K562 (cell line): ENCODE measurements around the gene CACNA1C. TPM values are rescaled to one million over a fixed set of nuclear protein-coding genes. Genes with fewer than 3 reads are reported as not detected.

Experiments used
- ATAC-seq: fragments of 200-7000 bp; cut with Tn5 transposase; 3 replicates; pipeline ENCODE4 v1.9.1; 2020; ENCODE audit warnings: moderate library complexity
- BruUV-seq: library from RNA; stranded (reverse); fragments of 400-500 nt; replicated peaks from 2 replicates; lab custom pipeline; 2021; lab: Mats Ljungman, UMichigan
- CTCF ChIA-PET: fragments of 300-600 bp; formaldehyde crosslinking; extraction: SDS; loops from one replicate; lab custom pipeline; 2021; ENCODE audit warnings: low intra/inter-chr PET ratio; lab: Yijun Ruan, JAX
- POLR2A ChIA-PET: fragments of 300-600, 350-650 bp; sonication (Branson Sonifier 250); formaldehyde crosslinking; extraction: SDS; loops from one replicate; lab custom pipeline; 2021; ENCODE audit warnings: antibody characterized with exemption, inconsistent platforms; lab: Yijun Ruan, JAX
- DNase-seq, 4 experiments: peaks; one replicate each; pipeline versions ENCODE4 v3.0.0 to v3.0.0-alpha.2; 2011 to 2018; ENCODE audit warnings: low spot score in 3 of 4, mixed read lengths in 3 of 4; ENCODE audit errors: extremely low read depth in 1 of 4
- FAIRE-seq: peaks from 2 replicates; lab custom pipeline; 2011; peaks lifted over from hg19 to GRCh38; lab: Jason Lieb, UNC
- H2AFZ ChIP-seq: 2 replicates; pipeline ENCODE4 v1.6.0; 2011; ENCODE audit warnings: low read depth, low read length, control low read depth, inconsistent platforms
- H3K27ac ChIP-seq: fragments of 200-600 bp; 3 replicates; pipeline ENCODE4 v1.8.0; 2011; ENCODE audit warnings: low read depth, mild to moderate bottlenecking, control low read depth, inconsistent platforms, low read length, moderate library complexity, mixed read lengths; ENCODE audit errors: extremely low read depth
- H3K27me3 ChIP-seq, 2 experiments: fragments of 300-600 bp in 1 of 2; 2 replicates in 1 of 2; 3 replicates in 1 of 2; pipeline versions ENCODE4 v1.6.0 to v1.8.0; 2011; ENCODE audit warnings: inconsistent platforms in 2 of 2, low read length in 2 of 2, mild to moderate bottlenecking in 1 of 2, mixed read lengths in 1 of 2, moderate library complexity in 1 of 2; ENCODE audit not compliant: control insufficient read depth in 2 of 2, insufficient read depth in 2 of 2
- H3K36me3 ChIP-seq: fragments of 300-600 bp; 3 replicates; pipeline ENCODE4 v1.8.0; 2011; ENCODE audit warnings: mild to moderate bottlenecking, low read length, inconsistent platforms; ENCODE audit not compliant: control insufficient read depth, insufficient read depth
- H3K4me1 ChIP-seq, 2 experiments: fragments of 200-600 bp in 1 of 2; replicated peaks in 1 of 2; 2 replicates in 1 of 2; 3 replicates in 1 of 2; pipeline versions ENCODE4 v1.5.1 to v1.8.0; 2011; ENCODE audit warnings: inconsistent platforms in 2 of 2, low read length in 2 of 2, mild to moderate bottlenecking in 1 of 2, mixed read lengths in 1 of 2, moderate library complexity in 1 of 2; ENCODE audit not compliant: control insufficient read depth in 2 of 2, insufficient read depth in 2 of 2
- H3K4me2 ChIP-seq: 2 replicates; pipeline ENCODE4 v1.6.1; 2011; ENCODE audit warnings: low read length, control low read depth, inconsistent platforms, mixed read lengths; ENCODE audit not compliant: insufficient read depth
- H3K4me3 ChIP-seq: fragments of 200-600 bp; sonication (generic), shearing (Covaris generic); 2 replicates; pipeline ENCODE4 v1.5.1; 2016; ENCODE audit warnings: control low read depth, inconsistent platforms
- H3K79me2 ChIP-seq: fragments of 200-600 bp; 3 replicates; pipeline ENCODE4 v1.8.0; 2011; ENCODE audit warnings: low read length, inconsistent platforms; ENCODE audit not compliant: control insufficient read depth, insufficient read depth
- H3K9ac ChIP-seq, 2 experiments: 2 replicates each; pipeline versions ENCODE4 v1.6.0 to v1.6.1; 2011; ENCODE audit warnings: low read depth in 2 of 2, low read length in 2 of 2, control low read depth in 1 of 2, inconsistent platforms in 1 of 2, mild to moderate bottlenecking in 1 of 2, mixed read lengths in 1 of 2; ENCODE audit not compliant: insufficient read depth in 1 of 2
- H3K9me1 ChIP-seq: one replicate; pipeline ENCODE4 v1.6.0; 2011; ENCODE audit warnings: inconsistent platforms, mild to moderate bottlenecking, low read length, moderate library complexity; ENCODE audit not compliant: control insufficient read depth, insufficient read depth
- H3K9me3 ChIP-seq: replicated peaks from 2 replicates; pipeline ENCODE4 v1.5.1; 2011; ENCODE audit warnings: low read depth, low read length, inconsistent platforms; ENCODE audit not compliant: control insufficient read depth, insufficient read depth
- H4K20me1 ChIP-seq: replicated peaks from 2 replicates; pipeline ENCODE4 v1.6.1; 2011; ENCODE audit warnings: low read length, inconsistent platforms, mixed read lengths; ENCODE audit not compliant: control insufficient read depth, insufficient read depth
- CREBBP ChIP-seq: IDR thresholded peaks from one replicate; pipeline ENCODE4 v1.6.1; 2012; ENCODE audit warnings: low read depth, mild to moderate bottlenecking, control low read depth, inconsistent platforms, low read length
- FOS ChIP-seq: IDR thresholded peaks from 3 replicates; pipeline ENCODE4 v1.6.1; 2011; ENCODE audit not compliant: insufficient read length; ENCODE audit errors: extremely low read depth
- HCFC1 ChIP-seq: IDR thresholded peaks from 2 replicates; pipeline ENCODE4 v1.6.1; 2012; ENCODE audit warnings: low read depth, low read length, improper control_type of control experiment
- KDM4B ChIP-seq, 2 experiments: fragments of 450-650 bp in 1 of 2; sonication (generic) in 1 of 2; IDR thresholded peaks; 2 replicates each; pipeline ENCODE4 v1.6.1; 2016 to 2017; ENCODE audit warnings: borderline replicate concordance in 2 of 2, antibody characterized with exemption in 1 of 2, low read depth in 1 of 2, mild to moderate bottlenecking in 1 of 2
- L3MBTL2 ChIP-seq: fragments of 450-650 bp; IDR thresholded peaks from 2 replicates; pipeline ENCODE4 v1.6.1; 2016; ENCODE audit warnings: mild to moderate bottlenecking, moderate library complexity
- NKRF ChIP-seq: fragments of 450-650 bp; IDR thresholded peaks from 2 replicates; pipeline ENCODE4 v1.6.1; 2016; ENCODE audit warnings: borderline replicate concordance
- SIX5 ChIP-seq, 2 experiments: IDR thresholded peaks; 2 replicates each; pipeline ENCODE4 v1.6.1; 2011; ENCODE audit warnings: low read length in 2 of 2, borderline replicate concordance in 1 of 2, low read depth in 1 of 2, mild to moderate bottlenecking in 1 of 2, moderate library complexity in 1 of 2; ENCODE audit not compliant: insufficient read depth in 1 of 2
- SMAD3 ChIP-seq: fragments of 450-650 bp; formaldehyde crosslinking; conservative IDR thresholded peaks from 2 replicates; pipeline ENCODE4 v1.4.0; 2020; ENCODE audit warnings: mild to moderate bottlenecking
- SREBF2 ChIP-seq: sonication (generic); formaldehyde crosslinking; IDR thresholded peaks from 2 replicates; pipeline ENCODE4 v1.4.0; 2020; ENCODE audit warnings: mild to moderate bottlenecking, missing genetic modification reagents
- SRF ChIP-seq, 2 experiments: fragments of 250-450, 450-650 bp in 1 of 2; sonication (Bioruptor Pico) in 1 of 2; sonication (generic) in 1 of 2; formaldehyde crosslinking; IDR thresholded peaks; 2 replicates each; pipeline versions ENCODE4 v1.5.0 to v1.5.1; 2020 to 2022; ENCODE audit warnings: mild to moderate bottlenecking in 1 of 2, missing genetic modification reagents in 1 of 2
- TEAD4 ChIP-seq, 2 experiments: sonication (generic) in 1 of 2; formaldehyde crosslinking in 1 of 2; IDR thresholded peaks; 2 replicates each; pipeline versions ENCODE4 v1.6.1 to v1.8.0; 2012 to 2022; ENCODE audit warnings: borderline replicate concordance in 1 of 2, inconsistent platforms in 1 of 2, low read length in 1 of 2, mild to moderate bottlenecking in 1 of 2, missing genetic modification reagents in 1 of 2
- ZNF644 ChIP-seq: fragments of 200-800 bp; sonication (Bioruptor generic); IDR thresholded peaks from 2 replicates; pipeline ENCODE4 v1.6.1; 2016; ENCODE audit warnings: low read depth, missing genetic modification characterization, missing compliant biosample characterization
- whole genome bisulfite sequencing: fragments of 100-300 bp; shearing (Covaris generic); methylation state at CpG from one replicate; pipeline ENCODE4 v1.1.6; 2016; ENCODE audit warnings: low coverage, mixed read lengths; ENCODE audit not compliant: insufficient coverage; ENCODE audit errors: missing lambda C conversion rate; 5-methylcytosine and 5-hydroxymethylcytosine counted together
- in situ Hi-C: fragments of 300-500 bp; cut with MboI; formaldehyde crosslinking; loops from 4 replicates; pipeline ENCODE4 v1.15.0; 2018; ENCODE audit warnings: inconsistent platforms, mixed read lengths
- intact Hi-C: fragments of 100-400 bp; cut with micrococcal nuclease; formaldehyde crosslinking; loops from 2 replicates; pipeline ENCODE4 v1.14.2; 2022
- polyA plus RNA-seq, 8 experiments: library from polyadenylated mRNA; depleted of rRNA in 4 of 8; stranded (reverse) in 5 of 8; unstranded in 3 of 8; fragments of >200 nt; fragmentation: Nextera tagmentation in 2 of 8; fragmentation: Illumina TruSeq in 1 of 8; extraction: Ambion mirVana in 2 of 8; extraction: Trizol in 1 of 8; gene quantifications; 2 replicates each; pipeline versions ENCODE4 v1.2.1 to v1.2.3, GENCODE V29; 2011 to 2014; ENCODE audit warnings: inconsistent platforms in 1 of 8, missing spikeins in 1 of 8
- total RNA-seq, 7 experiments: library from RNA; depleted of rRNA in 6 of 7; stranded (reverse); fragments of >200 nt in 6 of 7; fragmentation: Illumina TruSeq in 2 of 7; extraction: Trizol in 2 of 7; gene quantifications; 2 replicates each; pipeline versions ENCODE4 v1.2.1 to v1.2.3, GENCODE V29; 2011 to 2021; ENCODE audit warnings: low replicate concordance in 1 of 7

Gene CACNA1C
- total and polyA plus RNA-seq, 9 of the 15 experiments (the other 6 are each of a cell fraction or from before 2014, with no cell fraction given): not detected

- ChIA-PET CTCF (no interaction called here), POLR2A (interaction anchor here (0.6 kb wide), 1 partner anchor 14 kb away, joined by 3 read pairs; no protein-coding TSS in a partner anchor)
- intact Hi-C loops: no loop called here
- Histone ChIP-seq H3K9me3 (no peaks in the 10 kb centered on the region), H3K4me1 (no peaks in the 10 kb centered on the region), H2AFZ (no peak overlapping the region), H3K79me2 (no peaks in the 10 kb centered on the region), H3K27ac (no peak overlapping the region), H3K4me3 (no peak overlapping the region), H4K20me1 (no peaks in the 10 kb centered on the region), H3K4me2 (no peak overlapping the region), H3K36me3 (no peaks in the 10 kb centered on the region), H3K9ac (no peak overlapping the region), H3K9me1 (no peaks in the 10 kb centered on the region), H3K27me3 (peaks cover 0 to 14% of the 10 kb centered on the region in 2 experiments; a peak in 2 of 5 replicates)
- DNase-seq (no peak), ATAC-seq (no peak), FAIRE-seq (no peak)
- TF ChIP-seq SREBF2 (no peak), FOS (no peak), KDM4B (IDR thresholded peaks at IDR 0.05; ENCODE audit: borderline replicate concordance in 2 of 2, low read depth in 1 of 2) (no peak), NKRF (no peak), CREBBP (no peak), L3MBTL2 (no peak), ZNF644 (tag) (no peak), SMAD3 (no peak), SIX5 (IDR thresholded peaks at IDR 0.05; ENCODE audit: borderline replicate concordance in 1 of 2, insufficient read depth in 1 of 2, low read depth in 1 of 2, low read length in 2 of 2) (no peak), SRF (CRISPR knock-in tag; IDR thresholded peaks at IDR 0.05) (no peak), HCFC1 (no peak), TEAD4 (IDR thresholded peaks at IDR 0.05; ENCODE audit: low read length) (no peak), TEAD4 (CRISPR knock-in tag; IDR thresholded peaks at IDR 0.05; ENCODE audit: borderline replicate concordance) (no peak)
- BruUV-seq: no TSS peak
- in situ Hi-C loops: no loop called here
- WGBS: 2% methylated on average over 6 of the region's 8 CpGs
Observed at GRCh38 chr12:2358986-2359658, 306.3 kb downstream of the CACNA1C start.
